HG03159 (cell line): Measurements from ENCODE around the gene IDUA.
"Not testable (repeated sequence)": the region's sequence is repeated elsewhere in the genome, so short reads cannot be mapped to it uniquely, and the experiment has no call there.

Experiments used
- ATAC-seq: cut with Tn5 transposase; IDR thresholded peaks from one replicate; pipeline ENCODE4 v1.9.1; 2021; ENCODE audit warnings: mild to moderate bottlenecking, moderate library complexity; ENCODE audit not compliant: unreplicated experiment

Gene IDUA

DNA sequence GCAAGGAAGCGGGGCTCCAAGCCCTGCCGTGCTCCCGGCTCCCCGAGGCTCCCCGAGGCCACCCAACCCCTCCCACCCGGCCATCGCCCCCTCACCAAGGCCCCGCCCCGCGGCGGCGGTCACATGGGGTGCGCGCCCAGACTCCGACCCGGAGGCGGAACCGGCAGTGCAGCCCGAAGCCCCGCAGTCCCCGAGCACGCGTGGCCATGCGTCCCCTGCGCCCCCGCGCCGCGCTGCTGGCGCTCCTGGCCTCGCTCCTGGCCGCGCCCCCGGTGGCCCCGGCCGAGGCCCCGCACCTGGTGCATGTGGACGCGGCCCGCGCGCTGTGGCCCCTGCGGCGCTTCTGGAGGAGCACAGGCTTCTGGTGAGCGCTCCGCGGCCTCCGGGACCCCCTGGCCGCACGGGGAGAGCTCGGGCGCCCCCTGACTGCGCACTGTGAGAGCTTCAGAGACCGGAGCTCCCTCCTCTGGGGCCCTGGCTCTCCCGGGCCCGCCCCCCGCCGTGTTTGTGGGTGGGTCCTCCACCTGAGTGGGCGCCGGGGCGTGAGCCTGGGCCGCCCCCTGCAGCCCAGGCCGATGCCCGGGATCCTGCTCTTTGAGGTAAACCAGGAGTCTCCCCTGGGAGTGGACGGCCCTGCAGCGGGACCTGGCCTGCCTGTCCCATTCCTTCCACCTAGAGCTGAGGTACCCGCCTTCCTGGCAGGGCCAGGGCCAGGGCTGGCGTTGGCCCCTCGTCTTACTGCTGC lies at the start of gene IDUA:
Gene IDUA (plus strand): TSS at position 166 of the 745 bp plus-strand sequence. CDS start 41 bp downstream, at position 207.
- peak; percentile 78 for ATAC-seq

DNA sequence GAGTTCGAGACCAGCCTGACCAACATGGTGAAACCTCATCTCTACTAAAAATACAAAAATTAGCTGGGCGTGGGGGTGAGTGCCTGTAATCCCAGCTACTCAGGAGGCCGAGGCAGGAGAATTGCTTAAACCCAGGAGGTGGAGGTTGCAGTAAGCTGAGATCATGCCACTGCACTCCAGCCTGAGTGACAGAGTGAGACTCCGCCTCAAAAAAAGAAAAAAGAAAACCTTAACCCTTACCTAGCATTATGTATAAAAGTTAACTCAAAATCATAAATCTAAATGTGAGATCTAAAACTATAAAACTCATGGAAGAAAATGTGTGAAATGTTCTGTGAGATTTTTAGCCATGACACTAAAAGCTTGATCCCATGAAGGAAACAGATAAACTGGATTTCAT lies 47.3 kb upstream of the IDUA start:
- not testable (repeated sequence) for ATAC-seq

DNA sequence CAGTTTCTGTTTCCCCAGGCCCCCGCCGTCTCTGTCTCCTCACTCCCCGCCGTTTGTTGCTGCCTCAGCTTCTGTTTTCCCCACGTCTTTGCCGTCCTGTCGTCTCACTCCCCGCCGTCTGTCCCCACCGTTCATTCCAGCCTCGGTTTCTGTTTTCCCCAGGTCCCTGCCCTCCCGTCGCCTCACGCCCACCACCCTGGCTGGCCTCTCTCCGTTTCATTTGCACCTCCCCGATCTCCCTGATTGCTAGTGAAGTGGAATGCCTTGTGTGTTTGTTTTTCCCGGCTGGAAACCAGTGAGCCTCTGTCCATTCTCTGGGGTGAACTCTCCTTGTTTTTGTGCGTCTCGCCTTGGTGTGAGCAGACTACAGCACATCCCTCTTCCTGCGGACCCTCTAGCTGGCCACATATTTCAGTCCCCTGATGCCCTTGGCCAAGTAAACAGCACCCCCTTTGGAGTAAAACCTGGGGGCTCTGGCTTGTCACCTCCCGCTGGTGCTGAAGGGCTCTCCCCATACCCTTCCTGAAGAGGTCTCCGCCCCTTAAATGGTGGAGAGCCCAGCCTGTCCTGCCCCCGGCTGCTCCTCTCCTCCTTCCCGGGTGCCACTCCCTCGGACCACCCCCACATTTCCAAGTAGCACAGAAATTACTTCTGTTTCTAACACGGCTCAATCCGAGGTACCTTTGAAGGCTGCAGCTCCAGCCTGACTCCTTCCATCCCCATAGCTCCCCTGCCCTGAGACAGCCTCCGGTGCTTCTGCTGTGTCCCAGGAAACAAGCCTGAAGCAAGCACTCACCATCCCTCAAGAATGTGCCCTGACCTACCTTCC lies 41.4 kb upstream of the IDUA start:
- ATAC-seq, result no peak

DNA sequence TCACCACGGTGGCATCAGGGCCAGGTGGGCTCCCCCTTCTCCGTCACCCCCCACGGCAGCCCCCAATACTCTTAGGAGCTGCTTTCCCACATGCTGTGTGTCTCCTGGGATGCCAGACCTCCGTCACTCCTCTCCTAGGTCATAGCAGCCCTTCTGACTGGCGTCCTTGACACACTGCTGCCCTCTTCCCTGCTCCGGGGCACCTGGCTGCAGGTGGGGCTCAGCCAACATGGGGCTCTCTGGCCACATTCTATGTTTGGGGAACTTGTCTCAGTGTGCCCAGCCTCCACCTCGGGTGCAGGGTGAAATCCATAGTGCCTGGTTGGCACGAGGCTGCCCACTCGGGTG lies 40.8 kb upstream of the IDUA start:
- no peak for ATAC-seq

- no peak for ATAC-seq
These were observed 40.0 kb upstream of the IDUA start for GRCh38 chr4:946517-947471.

DNA sequence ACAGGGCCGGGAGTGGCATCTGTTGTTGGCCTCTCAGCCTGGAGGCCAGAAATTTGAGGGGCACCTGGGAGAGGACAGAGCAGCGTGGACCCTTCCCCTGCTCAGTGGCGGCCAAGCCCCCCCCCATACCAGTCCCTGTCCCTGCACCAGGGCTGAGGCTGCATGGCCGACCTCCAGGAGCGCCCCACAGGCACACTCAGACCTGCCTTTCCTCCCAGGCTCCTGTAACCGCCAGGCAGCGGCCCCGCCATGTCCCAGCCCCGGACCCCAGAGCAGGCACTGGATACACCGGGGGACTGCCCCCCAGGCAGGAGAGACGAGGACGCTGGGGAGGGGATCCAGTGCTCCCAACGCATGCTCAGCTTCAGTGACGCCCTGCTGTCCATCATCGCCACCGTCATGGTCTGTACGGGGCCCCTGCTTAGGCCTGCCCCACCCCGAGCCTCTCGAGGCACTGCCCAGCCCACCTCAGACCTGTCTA lies 39.3 kb upstream of the IDUA start:
- ATAC-seq, result no peak

DNA sequence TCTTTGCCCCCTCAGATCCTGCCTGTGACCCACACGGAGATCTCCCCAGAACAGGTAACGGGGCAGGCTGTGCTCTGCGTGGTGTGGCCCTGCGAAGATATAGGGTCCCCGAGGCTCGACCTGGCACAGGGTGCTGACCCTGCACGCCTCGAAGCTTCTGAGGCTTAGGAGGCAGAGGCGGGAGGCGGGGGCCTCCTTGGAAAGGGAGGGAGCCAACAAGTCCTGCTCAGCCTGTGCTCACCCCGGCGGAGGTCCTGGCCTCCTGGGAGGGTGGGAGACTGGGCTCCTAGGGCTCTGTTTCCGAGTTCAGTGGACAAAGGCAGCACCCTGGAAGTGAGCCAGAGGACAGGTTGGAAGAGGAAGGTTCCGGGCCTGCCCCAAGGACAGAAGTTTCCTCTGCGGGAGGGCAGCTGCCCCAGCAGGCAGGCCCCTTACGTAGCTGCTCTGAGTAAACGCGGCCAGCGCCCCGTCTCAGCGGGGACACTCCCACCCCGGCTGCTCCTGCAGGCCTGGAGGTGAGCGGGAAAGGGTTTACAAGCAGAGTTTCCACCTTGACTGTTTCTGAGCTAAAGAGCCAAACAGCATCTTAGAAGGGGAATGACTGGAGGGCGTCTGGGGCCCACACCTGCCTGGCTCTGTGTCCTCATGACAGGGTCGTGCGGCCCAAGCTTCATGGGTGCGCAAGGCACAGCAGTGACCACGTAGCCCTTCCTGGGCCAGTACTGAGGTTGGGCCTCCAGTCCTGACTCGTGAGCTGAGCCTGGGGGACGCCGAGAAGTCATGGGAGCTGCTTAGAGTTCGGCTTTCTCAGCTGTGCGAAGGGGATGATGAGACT lies 38.5 kb upstream of the IDUA start:
- no peak for ATAC-seq

DNA sequence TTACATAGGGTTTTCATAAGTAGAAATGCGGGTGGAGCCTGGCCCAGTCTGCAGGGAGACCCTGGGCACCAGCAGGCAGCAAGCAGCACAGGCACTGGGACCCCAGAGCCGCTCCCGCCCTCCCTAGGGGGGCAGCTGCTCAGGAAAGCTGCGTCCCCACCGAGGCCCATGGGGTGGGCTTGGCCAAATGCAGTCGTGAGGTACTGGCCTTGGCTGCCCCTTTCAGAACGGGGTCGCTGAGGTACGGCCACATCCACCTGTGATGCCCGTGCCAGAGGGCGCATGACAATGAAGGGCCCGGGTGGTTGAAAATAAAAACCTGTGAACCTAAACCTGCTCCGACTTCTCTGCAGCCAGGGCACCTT lies 37.9 kb upstream of the IDUA start:
- ATAC-seq, result no peak

DNA sequence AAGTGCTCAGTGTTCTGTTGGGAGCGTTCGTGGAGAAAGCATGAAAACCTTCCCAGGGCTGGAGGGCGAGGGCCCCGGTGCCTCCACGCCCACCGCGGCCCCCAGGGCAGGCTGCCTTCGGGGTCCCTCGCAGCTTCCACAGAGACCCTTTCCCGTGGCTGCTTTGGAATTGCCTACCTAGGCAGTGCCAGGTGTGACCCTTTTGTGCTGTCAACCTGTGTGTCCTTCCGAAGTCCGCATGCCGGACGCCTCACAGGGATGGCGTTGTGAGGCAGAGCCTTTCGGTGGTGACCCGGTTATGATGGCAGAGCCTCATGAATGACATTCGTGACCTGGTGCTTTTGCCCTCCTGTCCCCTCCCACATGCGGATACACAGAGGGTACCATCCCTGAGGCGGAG lies 37.2 kb upstream of the IDUA start:
- no peak for ATAC-seq

GRCh38 chr4:950136-951020 lies 36.5 kb upstream of the IDUA start:
- ATAC-seq, result no peak

- ATAC-seq, result no peak
These were observed 35.7 kb upstream of the IDUA start for GRCh38 chr4:951186-951585.

- ATAC-seq, result no peak
These were observed 35.0 kb upstream of the IDUA start for GRCh38 chr4:951594-952468.

GRCh38 chr4:952881-953573 lies 33.8 kb upstream of the IDUA start:
- no peak for ATAC-seq

- no peak for ATAC-seq
These were observed 33.3 kb upstream of the IDUA start for GRCh38 chr4:953574-953915.

- no peak for ATAC-seq
These were observed 32.4 kb upstream of the IDUA start for GRCh38 chr4:954211-955020.

DNA sequence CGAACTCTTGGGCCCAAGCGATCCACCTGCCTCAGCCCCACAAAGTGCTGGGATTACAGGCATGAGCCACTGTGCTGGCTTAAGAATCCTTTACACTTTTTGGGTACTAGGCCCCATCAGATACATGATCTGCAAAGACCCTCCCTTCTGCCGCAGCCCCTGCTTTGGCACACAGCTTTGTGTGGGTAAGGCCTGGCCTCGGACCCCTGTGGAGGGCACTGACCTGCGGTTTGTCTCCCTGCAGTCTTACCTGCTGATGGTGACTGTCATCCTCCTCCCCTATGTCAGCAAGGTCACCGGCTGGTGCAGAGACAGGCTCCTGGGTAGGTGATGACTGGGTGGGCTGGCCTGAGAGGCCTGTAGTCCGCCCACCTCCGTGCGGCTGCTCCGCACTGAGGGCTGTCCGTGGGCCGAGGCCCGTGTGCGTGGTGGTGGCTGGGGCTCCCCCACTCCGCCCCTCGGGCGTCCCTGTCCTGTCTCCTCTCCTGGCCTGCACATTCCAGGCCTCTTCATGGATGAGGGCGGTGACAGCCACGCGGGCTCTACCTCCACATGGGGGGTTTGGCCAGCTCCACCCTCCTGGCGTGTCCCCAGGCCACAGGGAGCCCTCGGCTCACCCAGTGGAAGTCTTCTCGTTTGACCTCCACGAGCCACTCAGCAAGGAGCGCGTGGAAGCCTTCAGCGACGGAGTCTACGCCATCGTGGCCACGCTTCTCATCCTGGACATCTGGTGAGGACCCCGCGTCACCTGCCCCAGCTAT lies 31.5 kb upstream of the IDUA start:
- no peak for ATAC-seq
